ENCODE measurements around the gene PRAMEF1. TPM values are rescaled to one million over a fixed set of nuclear protein-coding genes. Genes with fewer than 3 reads are reported as not detected.

PRAMEF1 gene
- total RNA-seq, 1 donor from 2014 or later, result not detected

- Mint-ChIP-seq H3K4me3 (ENCODE audit: unreplicated experiment) (no peak overlapping the region), H3K9me3 (ENCODE audit: low read depth) (peaks cover 1% of the 10 kb centered on the region), H3K36me3 (ENCODE audit: low read depth) (no peaks in the 10 kb centered on the region), H3K27me3 (ENCODE audit: low read depth) (peaks cover 6% of the 10 kb centered on the region), H3K27ac (ENCODE audit: unreplicated experiment) (no peak overlapping the region), H3K4me1 (ENCODE audit: low read depth) (no peaks in the 10 kb centered on the region)
- no peak for TF ChIP-seq CTCF (IDR thresholded peaks at IDR 0.05)
- no peak for DNase-seq (ENCODE audit: low spot score)
Observed at GRCh38 chr1:12761781-12762180, 29.4 kb upstream of the PRAMEF1 start.

- Mint-ChIP-seq H3K4me3 (ENCODE audit: unreplicated experiment) (no peak overlapping the region), H3K27me3 (ENCODE audit: low read depth) (peaks cover 6% of the 10 kb centered on the region), H3K36me3 (ENCODE audit: low read depth) (no peaks in the 10 kb centered on the region), H3K27ac (ENCODE audit: unreplicated experiment) (no peak overlapping the region), H3K9me3 (ENCODE audit: low read depth) (peaks cover 6% of the 10 kb centered on the region), H3K4me1 (ENCODE audit: low read depth) (no peaks in the 10 kb centered on the region)
- DNase-seq (ENCODE audit: low spot score), result no peak
- no peak for TF ChIP-seq CTCF (IDR thresholded peaks at IDR 0.05)
Observed at GRCh38 chr1:12762766-12763165, 28.4 kb upstream of the PRAMEF1 start.

GRCh38 chr1:12763479-12763878, 27.7 kb upstream of the PRAMEF1 start:
- Mint-ChIP-seq H3K36me3 (ENCODE audit: low read depth) (no peaks in the 10 kb centered on the region), H3K9me3 (ENCODE audit: low read depth) (peaks cover 6% of the 10 kb centered on the region), H3K27ac (ENCODE audit: unreplicated experiment) (no peak overlapping the region), H3K4me3 (ENCODE audit: unreplicated experiment) (no peak overlapping the region), H3K4me1 (ENCODE audit: low read depth) (no peaks in the 10 kb centered on the region), H3K27me3 (ENCODE audit: low read depth) (peaks cover 3% of the 10 kb centered on the region)
- TF ChIP-seq CTCF (IDR thresholded peaks at IDR 0.05), result no peak
- DNase-seq (ENCODE audit: low spot score), result no peak

- no peak for TF ChIP-seq CTCF (IDR thresholded peaks at IDR 0.05)
- no peak overlapping the region for H3K27ac Mint-ChIP-seq (ENCODE audit: unreplicated experiment)
- no peak overlapping the region for H3K4me3 Mint-ChIP-seq (ENCODE audit: unreplicated experiment)
- no peaks in the 10 kb centered on the region for H3K36me3 Mint-ChIP-seq (ENCODE audit: low read depth)
- H3K4me1 Mint-ChIP-seq (ENCODE audit: low read depth), result no peaks in the 10 kb centered on the region
- no peak for DNase-seq (ENCODE audit: low spot score)
- H3K9me3 Mint-ChIP-seq (ENCODE audit: low read depth), result peaks cover 6% of the 10 kb centered on the region
- peaks cover 3% of the 10 kb centered on the region for H3K27me3 Mint-ChIP-seq (ENCODE audit: low read depth)
Observed at GRCh38 chr1:12764016-12764415, 27.2 kb upstream of the PRAMEF1 start.

GRCh38 chr1:12769031-12769430, 22.2 kb upstream of the PRAMEF1 start:
- Mint-ChIP-seq H3K36me3 (ENCODE audit: low read depth) (no peaks in the 10 kb centered on the region), H3K27ac (ENCODE audit: unreplicated experiment) (no peak overlapping the region), H3K9me3 (ENCODE audit: low read depth) (peaks cover 6% of the 10 kb centered on the region), H3K4me3 (ENCODE audit: unreplicated experiment) (no peak overlapping the region), H3K27me3 (ENCODE audit: low read depth) (peaks cover 8% of the 10 kb centered on the region), H3K4me1 (ENCODE audit: low read depth) (no peaks in the 10 kb centered on the region)
- no peak for TF ChIP-seq CTCF (IDR thresholded peaks at IDR 0.05)
- no peak for DNase-seq (ENCODE audit: low spot score)
